Activated CD8-positive, alpha-beta memory T cell treated with anti-CD3 and anti-CD28 coated beads, Interleukin-2, amount 50 U/mL, for 24 hours (primary cell): Measurements from ENCODE around the gene NOD2.

ENCODE experiments used
- DNase-seq: peaks from one replicate; pipeline ENCODE4 v3.0.0-alpha.2; 2020; ENCODE audit errors: extremely low read depth

The NOD2 gene

DNA sequence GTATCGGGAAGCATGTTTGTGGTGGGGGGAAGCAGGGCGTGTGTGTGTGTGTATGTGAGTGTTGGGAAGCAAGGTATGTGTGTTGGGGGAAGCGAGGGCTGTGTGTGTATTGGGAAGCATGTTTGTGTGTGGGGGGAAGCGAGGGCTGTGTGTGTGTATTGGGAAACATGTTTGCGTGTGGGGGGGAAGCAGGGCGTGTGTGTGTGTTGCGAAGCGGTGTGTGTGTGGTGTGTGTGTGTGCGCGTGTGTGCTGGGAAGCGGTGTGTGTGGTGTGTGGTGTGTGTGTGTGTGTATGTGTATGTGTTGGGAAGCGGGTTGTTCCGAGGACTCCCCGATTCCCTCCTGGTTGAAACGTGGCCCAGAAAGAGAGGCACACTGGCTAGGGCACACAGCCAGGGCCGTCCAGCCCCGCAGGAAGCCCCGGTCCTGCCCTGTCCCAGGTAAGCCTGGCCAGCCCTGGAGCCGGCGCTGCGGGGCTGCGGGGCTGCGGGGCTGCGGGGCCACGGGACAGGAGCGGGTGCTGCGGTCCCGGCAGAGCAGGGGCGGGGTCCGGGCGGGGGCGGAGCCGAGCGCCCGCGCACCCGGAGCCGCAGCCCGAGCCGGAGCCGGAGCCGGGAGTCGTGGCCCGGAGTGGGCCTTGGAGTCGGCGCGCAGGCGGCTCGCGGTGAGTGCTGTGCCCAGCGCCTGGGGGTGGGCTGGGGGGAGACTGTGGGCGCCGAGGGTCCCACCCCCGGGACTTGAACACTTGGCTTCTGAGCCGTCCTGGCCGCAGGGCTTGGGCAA lies at the start of gene NOD2:
Gene NOD2, plus strand, starts transcription at position 608 of the 783 bp plus-strand sequence. CDS start 5,890 bp downstream, outside the sequence.
- DNase-seq, result no peak

DNA sequence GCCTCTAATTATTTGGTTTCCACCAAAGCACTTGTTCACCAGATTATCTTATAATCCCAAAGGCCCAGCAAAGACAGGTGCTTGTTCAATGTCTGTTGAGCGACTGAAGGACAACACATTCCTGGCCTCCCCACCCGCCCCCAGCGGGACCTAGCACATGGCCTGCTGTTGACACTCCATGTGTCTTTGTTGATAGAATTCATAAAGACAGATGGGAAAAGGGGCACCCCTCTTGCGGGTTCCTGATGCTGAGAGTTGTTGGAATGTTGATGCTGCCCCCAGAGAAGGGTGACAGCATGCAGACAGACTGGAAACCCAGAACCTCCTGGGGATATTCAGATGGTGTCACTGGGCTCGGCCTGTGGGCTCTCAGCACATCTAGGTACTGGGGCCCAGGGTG lies 49.2 kb upstream of the NOD2 start:
- DNase-seq, result no peak

DNA sequence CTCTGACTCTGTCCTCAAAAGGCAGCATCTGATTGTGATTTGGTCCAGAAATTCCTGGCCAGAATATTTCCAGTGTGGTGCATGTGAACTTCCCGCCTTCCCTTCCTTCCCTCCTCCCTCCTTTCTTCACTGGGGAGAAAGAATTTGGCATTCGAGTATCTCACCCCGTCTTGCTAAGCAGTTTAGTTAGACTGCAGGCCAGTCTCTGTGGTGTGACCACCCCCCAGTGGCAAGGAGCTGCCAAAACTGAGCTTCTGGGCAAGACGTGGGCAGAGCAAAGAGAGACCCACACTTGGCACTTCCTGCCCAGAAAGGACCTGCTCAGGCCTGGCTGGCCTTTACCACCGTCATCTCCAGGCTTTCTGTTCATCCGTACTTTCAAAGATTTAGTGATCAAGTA lies 48.7 kb upstream of the NOD2 start:
- DNase-seq, result no peak

DNA sequence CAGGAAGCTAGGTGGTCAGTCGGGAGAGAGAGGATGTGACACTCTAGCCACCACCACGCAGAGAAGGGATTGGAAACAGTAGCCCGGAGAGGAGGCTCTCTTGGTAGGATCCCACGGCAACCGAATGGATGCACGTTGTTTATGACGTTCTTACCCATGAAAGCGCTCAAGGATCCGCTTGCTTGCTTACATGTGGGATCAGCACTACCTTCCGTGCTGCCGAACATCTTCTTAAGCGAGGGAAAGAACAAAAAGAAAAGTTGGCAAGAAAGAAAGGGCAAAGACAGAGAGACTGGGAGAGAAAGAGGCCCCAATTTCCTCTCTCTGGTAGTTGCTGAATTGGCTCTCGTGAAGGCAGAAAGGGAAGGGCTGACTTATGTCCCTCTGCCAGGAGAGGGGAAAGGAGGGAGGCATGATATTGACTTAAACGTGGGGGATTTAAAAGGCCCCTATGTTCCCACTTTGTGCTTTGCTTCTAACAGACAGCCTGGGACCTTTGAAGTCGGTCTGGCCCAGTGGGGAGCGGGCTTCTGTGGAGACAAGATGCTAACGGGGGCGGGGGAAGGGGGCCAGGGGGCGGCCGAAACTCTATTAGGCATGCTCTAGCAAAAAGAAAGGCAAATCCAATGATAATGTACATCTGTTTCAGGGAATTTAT lies 47.7 kb upstream of the NOD2 start:
- DNase-seq, result no peak

DNA sequence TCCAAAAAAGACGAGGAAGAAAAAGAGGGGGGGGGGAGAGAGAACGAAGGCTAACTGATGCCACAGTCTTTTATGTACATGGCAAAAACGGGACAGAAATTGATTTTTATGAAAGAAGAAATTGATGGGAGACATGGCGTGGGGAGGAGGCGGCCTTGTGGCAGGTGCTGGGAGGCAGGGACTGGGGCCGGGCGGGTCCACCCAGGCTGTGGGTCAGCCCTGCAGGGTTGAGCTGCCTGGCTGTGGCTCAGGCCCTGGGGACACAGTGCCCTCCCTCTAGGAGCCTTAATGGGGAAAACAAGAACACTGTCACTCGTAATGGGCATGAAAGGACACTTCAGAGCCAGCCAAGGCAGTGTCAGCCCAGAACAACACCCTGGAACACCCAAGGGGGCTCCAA lies 47.1 kb upstream of the NOD2 start:
- no peak for DNase-seq

DNA sequence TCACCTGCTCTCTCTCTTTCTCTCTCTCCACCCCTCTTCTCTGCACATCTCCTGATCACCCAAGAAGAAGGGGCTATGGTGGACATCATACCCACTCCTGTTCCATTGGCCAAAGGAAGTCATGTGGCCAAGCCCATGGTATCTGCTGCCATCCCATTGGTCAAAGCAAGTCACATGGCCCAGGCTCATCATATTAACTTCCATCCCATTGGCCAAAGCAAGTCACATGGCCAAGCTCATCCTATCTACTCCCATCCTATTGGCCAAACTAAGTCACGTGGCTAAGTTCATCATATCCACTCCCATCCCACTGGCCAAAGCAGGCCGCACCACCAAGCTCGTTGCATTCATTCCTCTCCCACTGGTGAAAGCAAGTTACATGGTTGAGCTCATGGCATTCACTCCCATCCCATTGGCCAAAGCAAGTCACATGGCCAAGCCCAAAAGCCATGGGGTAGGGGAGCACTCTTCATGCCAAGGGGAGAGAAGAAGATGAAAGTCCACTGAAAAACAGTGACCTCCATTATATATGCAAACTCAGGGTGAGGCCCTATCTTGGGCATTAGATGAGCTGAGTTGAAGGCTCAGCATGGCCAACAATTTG lies 41.5 kb upstream of the NOD2 start:
- DNase-seq, result no peak

DNA sequence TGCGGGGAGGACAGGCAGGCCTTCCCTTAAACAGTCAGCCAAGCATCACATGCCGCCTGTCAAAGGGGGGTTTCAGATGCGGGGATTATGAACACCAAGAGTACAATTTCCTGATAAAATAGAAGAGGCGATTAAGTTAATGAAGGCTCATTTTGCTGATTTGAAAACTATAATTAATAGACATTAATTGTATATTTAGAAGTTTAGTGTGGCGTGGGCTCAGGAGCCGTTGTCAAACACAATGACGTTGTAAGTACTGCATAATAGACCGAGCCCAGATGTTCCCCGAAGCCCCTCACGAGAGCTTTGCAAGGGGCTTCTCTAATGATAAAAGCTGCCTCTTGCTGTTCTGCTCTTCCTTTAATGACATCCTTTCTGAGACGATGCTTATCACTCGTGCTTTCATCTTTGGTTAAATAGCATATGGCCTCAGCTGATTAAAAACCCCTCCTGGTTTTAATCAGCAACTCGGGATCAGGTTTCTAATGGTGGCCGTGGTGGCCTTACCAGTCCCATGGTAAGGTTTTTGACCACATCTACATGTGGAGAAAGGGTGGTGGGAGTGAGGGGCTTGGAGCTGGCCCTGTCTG lies 40.5 kb upstream of the NOD2 start:
- no peak for DNase-seq

DNA sequence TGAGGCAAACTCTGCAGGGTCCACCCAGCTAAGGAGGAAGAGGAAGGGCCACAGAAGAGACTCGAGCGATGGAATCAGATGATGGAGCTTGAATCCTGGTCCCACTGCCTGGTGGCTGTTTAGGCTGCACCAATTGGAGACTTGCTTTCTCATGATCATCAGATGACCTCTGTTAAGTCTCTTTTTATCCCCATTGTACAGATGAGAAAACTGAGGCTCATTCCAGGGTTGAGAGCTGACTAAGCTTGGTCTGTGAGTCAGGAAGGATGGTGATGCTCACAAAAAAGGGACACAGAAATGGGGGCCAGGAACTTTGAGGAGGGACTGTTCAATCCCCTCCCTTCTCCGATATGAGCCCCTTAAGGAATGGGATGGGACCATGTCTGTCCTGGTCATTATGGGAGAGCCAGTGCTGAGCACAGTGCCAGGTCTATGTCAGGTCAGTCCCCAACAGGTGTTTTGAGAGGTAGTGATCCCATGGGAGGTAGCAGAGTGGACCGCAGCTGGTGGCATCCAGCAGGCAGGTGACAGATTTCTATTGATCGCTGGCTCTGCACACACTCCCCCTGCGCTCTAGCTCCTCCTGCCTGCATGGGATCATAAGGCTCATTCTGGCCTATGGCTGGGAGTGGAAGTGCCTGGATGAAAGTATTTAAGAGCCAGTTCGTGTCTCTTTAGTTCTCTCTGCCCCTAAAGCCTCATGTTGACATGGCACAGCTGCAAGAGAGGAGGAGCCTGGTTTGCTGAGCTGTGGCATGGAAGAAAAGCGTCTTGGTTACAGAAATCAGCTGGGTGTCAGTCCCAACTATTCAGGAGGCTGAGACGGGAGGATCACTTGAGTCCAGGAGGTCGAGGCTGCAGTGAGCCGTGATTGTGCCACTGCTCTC lies 39.5 kb upstream of the NOD2 start:
- no peak for DNase-seq

DNA sequence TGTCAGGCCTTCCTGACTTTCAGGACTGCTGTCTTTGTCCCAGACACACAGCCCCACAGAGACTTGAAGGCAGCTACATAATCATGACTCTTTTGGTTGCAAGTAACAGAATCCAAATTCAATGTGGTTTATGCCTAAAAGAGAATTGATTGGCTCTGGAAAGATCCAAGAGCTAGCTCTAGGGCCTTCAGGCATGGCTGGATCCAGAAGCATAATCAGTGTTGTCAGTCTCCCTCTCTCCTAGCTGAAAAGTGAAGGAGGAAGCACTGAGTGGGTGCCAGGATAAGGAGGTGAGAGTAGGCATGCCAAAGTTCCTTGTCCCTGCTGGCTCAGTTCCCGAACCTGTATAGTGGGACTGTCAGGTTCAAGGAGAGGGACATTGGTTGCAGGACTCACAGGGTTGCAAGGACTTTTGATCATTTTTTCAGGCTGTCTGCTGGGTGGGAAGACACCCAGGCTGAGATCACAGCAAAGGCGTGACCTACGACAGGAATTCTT lies 37.8 kb upstream of the NOD2 start:
- DNase-seq, result no peak

DNA sequence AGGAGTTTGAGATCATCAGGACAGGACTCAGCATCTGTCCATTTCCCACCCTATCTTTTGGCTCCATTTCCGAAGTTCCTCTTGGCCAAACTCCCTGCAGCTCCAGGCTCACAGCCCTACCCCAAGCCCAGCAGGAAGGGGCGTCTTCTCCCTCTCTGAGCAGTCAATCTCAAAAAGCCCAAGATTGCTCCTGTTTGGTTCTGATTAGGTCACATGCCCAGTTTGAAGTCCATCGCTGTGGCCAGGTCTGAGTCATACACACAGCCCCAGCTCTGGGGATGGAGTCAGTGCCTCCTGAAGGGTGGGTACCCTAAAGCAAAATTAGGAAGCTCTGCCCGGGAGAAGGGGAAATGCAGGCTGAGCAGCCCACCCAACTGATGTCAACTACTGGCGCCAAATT lies 36.2 kb upstream of the NOD2 start:
- DNase-seq, result no peak

DNA sequence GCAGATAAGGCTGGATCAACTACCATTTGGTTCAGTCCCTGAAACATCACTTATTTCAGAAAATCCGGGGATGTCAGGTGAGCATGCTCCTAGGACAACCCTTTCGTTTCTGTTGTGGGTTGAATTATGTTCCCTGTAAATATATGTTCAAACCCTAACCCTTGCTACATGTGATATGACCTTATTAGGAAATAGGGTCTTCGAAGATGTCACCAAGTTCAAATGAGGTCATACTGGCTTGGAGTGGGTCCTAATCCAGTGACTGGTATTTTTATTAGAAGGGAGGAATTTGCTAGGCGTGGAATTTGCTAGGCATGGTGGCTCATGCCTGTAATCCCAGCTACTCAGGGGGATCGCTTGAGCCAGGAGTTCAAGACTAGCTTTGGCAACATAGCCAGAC lies 33.6 kb upstream of the NOD2 start:
- no peak for DNase-seq

DNA sequence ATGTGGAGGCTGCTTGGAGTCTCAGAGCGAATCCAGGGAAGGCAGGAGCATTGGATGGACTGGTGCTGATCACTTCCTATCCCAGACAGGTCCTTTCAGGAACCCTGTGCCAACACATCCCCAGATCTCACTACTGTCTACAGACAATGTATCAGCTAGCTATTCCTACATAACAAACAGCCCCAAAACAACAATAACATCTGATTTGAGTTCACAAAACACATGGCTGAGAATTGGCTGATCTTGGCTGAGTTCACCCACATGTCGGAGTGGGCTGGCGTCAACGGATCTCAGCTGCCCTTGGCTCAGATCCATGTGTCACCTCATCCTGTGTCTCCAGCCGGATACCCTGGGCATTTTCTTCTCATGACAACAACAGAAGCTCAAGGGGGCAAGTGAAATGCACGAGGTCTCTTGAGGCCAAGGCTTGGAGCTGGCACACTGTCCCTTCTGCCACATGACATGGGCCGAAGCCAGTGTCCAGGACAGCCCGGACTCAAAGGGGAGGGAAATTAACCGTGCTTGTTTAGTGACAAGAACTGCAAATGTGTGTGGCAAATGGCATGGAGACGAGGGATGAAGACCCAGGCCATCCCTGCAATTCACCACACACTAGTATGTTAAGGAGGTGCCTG lies 31.0 kb upstream of the NOD2 start:
- no peak for DNase-seq

DNA sequence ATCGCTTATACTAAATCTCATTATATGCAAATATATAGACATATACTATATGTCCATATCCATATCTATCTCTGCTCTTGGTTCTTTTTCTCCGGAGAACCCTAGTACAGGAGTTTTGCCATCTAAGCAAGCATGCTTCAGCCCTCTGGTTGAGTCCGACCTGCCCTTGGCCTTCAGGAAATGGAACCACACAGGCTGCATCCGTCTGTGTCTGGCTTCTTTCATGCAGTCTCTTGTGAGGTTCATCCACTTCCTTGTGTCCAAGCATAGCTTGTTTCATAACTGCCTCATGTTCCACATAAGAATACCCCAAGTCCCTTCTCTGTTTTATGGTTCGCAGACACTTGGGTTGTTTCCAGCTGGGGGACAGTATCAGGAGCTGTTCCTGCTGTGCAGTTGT lies 29.1 kb upstream of the NOD2 start:
- no peak for DNase-seq

DNA sequence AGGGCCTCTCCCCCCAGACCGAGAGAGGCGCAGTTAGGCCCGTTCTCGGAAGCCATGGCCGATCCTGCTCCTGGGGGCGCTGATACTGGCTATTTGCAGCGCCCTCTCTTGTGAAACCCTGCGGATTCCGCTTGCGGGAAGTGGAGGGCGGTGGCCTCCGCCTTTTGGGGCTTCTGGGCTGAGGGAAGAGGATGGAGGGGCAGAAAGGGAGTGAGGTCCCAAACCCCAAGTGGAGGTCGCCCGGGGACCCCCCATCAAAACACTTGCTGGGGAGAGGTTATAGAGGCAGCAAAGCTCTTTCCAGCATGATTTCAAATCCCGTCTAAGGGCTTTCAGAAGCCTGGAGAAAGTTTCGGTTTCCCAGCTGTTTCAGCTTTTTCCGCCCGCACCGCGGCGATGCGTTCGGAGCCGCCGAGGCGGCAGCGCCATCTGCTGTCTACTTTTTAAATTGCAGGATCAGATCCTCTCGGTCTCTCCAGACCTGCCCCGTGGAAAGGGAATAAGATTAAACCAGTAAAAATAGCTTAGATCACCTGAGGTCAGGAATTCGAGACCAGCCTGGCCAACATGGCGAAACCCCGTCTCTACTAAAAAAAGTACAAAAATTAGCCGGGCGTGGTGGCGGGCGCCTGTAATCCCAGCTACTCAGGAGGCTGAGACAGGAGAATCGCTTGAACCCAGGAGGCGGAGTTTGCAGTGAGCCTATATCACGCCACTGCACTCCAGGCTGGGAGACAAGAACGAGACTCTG lies 28.1 kb upstream of the NOD2 start:
- peak; percentile 54 for DNase-seq

DNA sequence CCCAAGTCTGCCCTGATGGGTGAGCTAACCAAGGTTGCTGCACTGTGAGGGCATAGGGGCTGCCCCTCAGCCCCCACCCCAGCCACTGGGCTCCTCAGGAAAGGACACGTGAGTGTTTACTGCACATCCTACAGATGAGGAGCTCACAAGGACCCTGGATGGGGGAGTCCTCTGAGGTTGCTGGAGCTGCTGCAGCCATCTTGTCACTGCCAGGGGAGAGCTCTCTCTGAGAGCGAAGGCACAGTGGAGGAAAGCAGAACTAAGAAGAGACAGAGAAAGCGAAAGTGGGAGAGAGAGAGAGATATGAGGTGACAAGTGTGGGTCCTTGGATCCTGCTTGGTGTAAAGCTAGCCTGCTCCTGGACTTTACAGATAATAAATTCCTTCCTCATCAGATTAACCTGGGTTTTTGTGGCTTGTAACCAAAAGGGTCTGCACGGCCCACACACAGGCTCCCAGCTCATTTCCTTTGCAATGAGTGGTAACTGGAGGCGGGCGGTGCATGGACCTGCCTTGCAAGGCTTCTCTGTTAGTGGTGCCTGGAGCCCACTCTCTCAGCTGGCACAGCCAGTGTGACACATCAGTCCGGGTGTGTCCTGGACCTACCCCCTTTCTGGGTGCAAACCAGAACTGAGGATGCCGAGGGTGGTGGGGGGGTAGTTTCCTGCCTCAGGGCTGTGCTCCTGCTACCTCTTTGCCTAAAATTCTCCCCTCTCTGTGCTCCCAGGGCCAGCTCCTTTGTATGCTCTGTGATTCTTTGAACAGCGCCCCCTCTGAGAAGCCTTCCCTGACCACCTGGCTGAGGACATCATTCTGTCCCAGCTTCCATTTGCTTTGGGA lies 26.5 kb upstream of the NOD2 start:
- no peak for DNase-seq

DNA sequence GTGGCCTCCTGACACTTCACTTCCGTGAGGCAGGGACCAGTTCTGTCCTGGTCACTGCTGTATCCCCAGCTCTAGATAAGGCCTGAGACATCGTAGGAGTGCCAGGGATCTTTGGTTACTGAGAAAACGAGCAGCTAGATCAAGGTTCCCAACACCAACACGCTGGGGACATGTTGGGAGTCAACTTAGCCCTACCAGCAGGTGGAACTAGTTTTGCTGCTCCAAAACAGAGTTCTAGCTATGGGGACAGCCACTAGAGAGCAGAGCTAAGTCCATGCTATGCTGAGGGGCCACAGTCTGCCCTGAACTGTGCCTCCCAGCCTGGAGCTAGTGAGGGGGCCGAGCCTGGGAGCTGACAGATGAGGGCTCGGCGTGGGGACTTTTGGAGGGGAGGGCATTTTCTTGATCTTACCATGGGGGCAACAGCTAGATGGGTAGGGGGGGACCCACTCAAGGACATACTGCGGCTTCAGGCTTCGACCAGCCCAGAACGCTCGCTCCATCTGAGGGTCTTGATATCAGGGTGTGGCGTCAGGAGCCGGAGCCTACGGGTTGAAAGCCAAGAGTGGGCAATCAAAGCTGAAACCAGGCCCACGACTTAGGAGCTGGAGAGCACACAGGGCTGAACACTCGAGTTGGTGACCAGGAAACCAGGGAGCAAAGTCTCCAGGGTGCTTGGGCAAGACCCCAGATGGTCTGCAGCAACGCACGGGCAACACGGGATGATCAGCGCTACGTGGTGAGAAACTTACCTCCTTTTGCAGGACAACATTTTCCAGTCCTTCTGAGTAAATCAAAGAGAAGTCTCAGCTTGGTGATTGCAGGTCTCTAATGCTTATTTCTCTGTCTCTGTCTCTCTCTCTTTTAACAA lies 25.7 kb upstream of the NOD2 start:
- no peak for DNase-seq

DNA sequence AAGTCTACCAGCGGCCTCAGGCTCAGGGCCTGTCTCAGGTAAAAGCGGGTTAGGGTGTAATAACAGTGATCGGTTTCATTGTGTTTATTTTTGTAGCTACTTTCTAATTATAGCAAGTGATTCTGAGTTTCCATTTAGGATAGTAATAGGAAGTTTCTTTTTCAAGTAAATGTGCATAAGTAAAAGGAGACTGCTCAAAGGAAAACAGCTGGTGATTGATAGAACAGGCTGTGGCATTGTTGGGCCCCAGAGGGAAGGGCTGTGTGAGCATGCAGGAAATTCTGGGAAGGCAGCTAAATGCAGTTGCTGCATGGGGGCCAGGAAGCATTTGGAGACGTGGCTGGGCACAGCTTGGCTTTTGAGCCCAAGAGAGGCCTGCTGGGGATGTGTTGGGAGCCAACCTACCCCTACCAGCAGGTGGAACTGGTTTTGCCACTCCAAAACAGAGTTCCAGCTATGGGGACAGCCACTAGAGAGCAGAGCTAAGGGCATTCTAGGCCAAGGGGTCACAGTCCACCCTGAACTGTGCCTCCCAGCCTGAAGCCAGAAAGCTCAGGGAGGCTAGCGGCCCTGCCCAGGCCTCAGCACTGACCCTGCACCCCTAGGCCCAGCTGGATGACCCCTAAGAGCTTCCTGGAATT lies 24.9 kb upstream of the NOD2 start:
- no peak for DNase-seq

DNA sequence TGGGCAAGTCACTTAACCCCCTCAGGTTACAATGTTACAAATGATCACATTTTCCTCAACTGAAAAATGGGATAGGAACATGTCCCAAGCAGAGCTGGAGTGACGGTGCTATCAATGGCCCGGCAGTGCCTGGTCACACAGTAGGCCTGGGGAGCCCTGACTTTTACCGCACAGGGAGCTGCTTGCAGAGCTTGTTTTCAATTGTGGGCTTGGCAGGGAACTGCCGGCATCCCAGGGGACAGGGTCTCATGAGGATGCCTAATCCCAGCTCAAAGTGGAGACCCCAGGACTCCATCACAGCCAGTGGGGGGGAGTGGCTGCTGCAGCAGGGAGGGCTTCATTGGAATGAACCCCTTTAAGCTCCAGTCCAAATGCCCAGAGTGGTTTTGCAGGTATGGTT lies 23.7 kb upstream of the NOD2 start:
- no peak for DNase-seq
